MM.1S (cell line): Measurements from ENCODE around the gene PHLPP2.

Experiments
- DNase-seq: peaks from one replicate; pipeline ENCODE4 v3.0.0-alpha.2; 2015
- H2AFZ ChIP-seq: fragments of 300-600 bp; sonication (generic); 2 replicates; pipeline ENCODE4 v1.6.0; 2016; ENCODE audit warnings: antibody characterized with exemption, low read length
- H3F3A ChIP-seq: fragments of 300-600 bp; sonication (generic); 2 replicates; pipeline ENCODE4 v1.6.1; 2016; ENCODE audit warnings: mild to moderate bottlenecking, antibody characterized with exemption, low read length, moderate library complexity, mixed read lengths; ENCODE audit not compliant: insufficient read depth
- H3K27ac ChIP-seq: fragments of 300-600 bp; sonication (generic); 2 replicates; pipeline ENCODE4 v1.5.1; 2016; ENCODE audit warnings: mild to moderate bottlenecking, low read length
- H3K27me3 ChIP-seq: fragments of 300-600 bp; sonication (generic); replicated peaks from 2 replicates; pipeline ENCODE4 v1.6.0; 2016; ENCODE audit warnings: low read length; ENCODE audit not compliant: insufficient read depth
- H3K36me3 ChIP-seq: fragments of 300-600 bp; sonication (generic); replicated peaks from 2 replicates; pipeline ENCODE4 v1.6.1; 2016; ENCODE audit warnings: mild to moderate bottlenecking, low read length, mixed read lengths; ENCODE audit not compliant: insufficient read depth
- H3K4me1 ChIP-seq: fragments of 300-600 bp; sonication (generic); 2 replicates; pipeline ENCODE4 v1.6.1; 2016; ENCODE audit warnings: low read length, mixed read lengths
- H3K4me2 ChIP-seq: fragments of 300-600 bp; sonication (generic); 2 replicates; pipeline ENCODE4 v1.6.0; 2016; ENCODE audit warnings: low read depth, low read length
- H3K4me3 ChIP-seq: fragments of 300-600 bp; sonication (generic); 2 replicates; pipeline ENCODE4 v1.5.1; 2016; ENCODE audit warnings: low read length, mixed read lengths
- H3K79me2 ChIP-seq: fragments of 300-600 bp; sonication (generic); 2 replicates; pipeline ENCODE4 v1.6.1; 2016; ENCODE audit warnings: mixed run types, low read length, mixed read lengths
- H3K9ac ChIP-seq: fragments of 300-600 bp; sonication (generic); 2 replicates; pipeline ENCODE4 v1.6.1; 2016; ENCODE audit warnings: low read length, mixed read lengths
- H3K9me2 ChIP-seq: fragments of 300-600 bp; sonication (generic); replicated peaks from 2 replicates; pipeline ENCODE4 v1.6.1; 2016; ENCODE audit warnings: mild to moderate bottlenecking, low read length, mixed read lengths; ENCODE audit not compliant: insufficient read depth
- H3K9me3 ChIP-seq: fragments of 300-600 bp; sonication (generic); replicated peaks from 2 replicates; pipeline ENCODE4 v1.6.1; 2016; ENCODE audit warnings: mild to moderate bottlenecking, low read length, mixed read lengths; ENCODE audit not compliant: insufficient read depth
- H4K20me1 ChIP-seq: fragments of 300-600 bp; sonication (generic); 2 replicates; pipeline ENCODE4 v1.6.1; 2016; ENCODE audit warnings: mild to moderate bottlenecking, low read length, moderate library complexity, mixed read lengths; ENCODE audit not compliant: insufficient read depth
- CTCF ChIP-seq: fragments of 300-600 bp; sonication (generic); IDR thresholded peaks from 2 replicates; pipeline ENCODE4 v1.5.1; 2016; ENCODE audit warnings: antibody characterized with exemption, low read length, mixed read lengths
- EZH2 ChIP-seq: fragments of 300-600 bp; sonication (generic); optimal IDR thresholded peaks from 2 replicates; pipeline ENCODE3; 2017; ENCODE audit warnings: low read depth, mild to moderate bottlenecking, antibody characterized with exemption, low read length, mixed read lengths
- EZH2phosphoT487 ChIP-seq: fragments of 300-600 bp; sonication (generic); IDR thresholded peaks from 2 replicates; pipeline ENCODE4 v1.6.1; 2018; ENCODE audit warnings: antibody characterized with exemption, low read length

PHLPP2 gene

GRCh38 chr16:71673582-71673973 is 50.9 kb downstream of the PHLPP2 start:
- H3K4me3 ChIP-seq: no peak overlapping the region
- no peaks in the 10 kb centered on the region for H3K79me2 ChIP-seq
- no peaks in the 10 kb centered on the region for H3K36me3 ChIP-seq
- H3K4me1 ChIP-seq: no peaks in the 10 kb centered on the region
- H3K4me2 ChIP-seq: no peak overlapping the region
- H3K27ac ChIP-seq: no peak overlapping the region
- TF ChIP-seq EZH2: no peak
- TF ChIP-seq CTCF: no peak
- TF ChIP-seq EZH2phosphoT487: no peak
- no peaks in the 10 kb centered on the region for H3K9me2 ChIP-seq
- H3K9ac ChIP-seq: no peak overlapping the region
- DNase-seq: no peak
- no peaks in the 10 kb centered on the region for H3K27me3 ChIP-seq
- no peaks in the 10 kb centered on the region for H3F3A ChIP-seq
- no peaks in the 10 kb centered on the region for H4K20me1 ChIP-seq
- H3K9me3 ChIP-seq: no peaks in the 10 kb centered on the region
- no peak overlapping the region for H2AFZ ChIP-seq

GRCh38 chr16:71672803-71673581 is 51.5 kb downstream of the PHLPP2 start:
- H3K4me1 ChIP-seq: no peaks in the 10 kb centered on the region
- no peak for DNase-seq

GRCh38 chr16:71672125-71672524 is 52.4 kb downstream of the PHLPP2 start:
- H3K79me2 ChIP-seq: no peaks in the 10 kb centered on the region
- H3K4me2 ChIP-seq: no peak overlapping the region
- TF ChIP-seq CTCF (no peak), EZH2phosphoT487 (no peak), EZH2 (no peak)
- no peaks in the 10 kb centered on the region for H3K36me3 ChIP-seq
- no peaks in the 10 kb centered on the region for H3K27me3 ChIP-seq
- H3F3A ChIP-seq: no peaks in the 10 kb centered on the region
- no peaks in the 10 kb centered on the region for H3K9me2 ChIP-seq
- no peak overlapping the region for H3K4me3 ChIP-seq
- H3K9ac ChIP-seq: no peak overlapping the region
- no peak for DNase-seq
- H3K27ac ChIP-seq: no peak overlapping the region
- H3K4me1 ChIP-seq: no peaks in the 10 kb centered on the region
- H4K20me1 ChIP-seq: no peaks in the 10 kb centered on the region
- no peaks in the 10 kb centered on the region for H3K9me3 ChIP-seq
- H2AFZ ChIP-seq: no peak overlapping the region

More at GRCh38 chr16:71672803-71673581, 51.5 kb downstream of the PHLPP2 start:
- Histone ChIP-seq H3K27ac (no peak overlapping the region), H3K27me3 (no peaks in the 10 kb centered on the region), H3K9ac (no peak overlapping the region), H3F3A (no peaks in the 10 kb centered on the region), H3K4me2 (no peak overlapping the region), H2AFZ (no peak overlapping the region), H3K4me3 (no peak overlapping the region), H3K9me2 (no peaks in the 10 kb centered on the region), H3K36me3 (no peaks in the 10 kb centered on the region), H3K9me3 (no peaks in the 10 kb centered on the region), H4K20me1 (no peaks in the 10 kb centered on the region), H3K79me2 (no peaks in the 10 kb centered on the region)
- no peak for TF ChIP-seq EZH2
- TF ChIP-seq EZH2phosphoT487: no peak
- TF ChIP-seq CTCF: no peak
